Measurements from ENCODE around the gene CLDN9. TPM values are rescaled to one million over a fixed set of nuclear protein-coding genes. Genes with fewer than 3 reads are reported as not detected.
A peak's percentile ranks its signal among the peaks of the same experiment; 100 is the strongest.

Gene CLDN9
- total RNA-seq, 1 donor from 2014 or later, result not detected

- Mint-ChIP-seq H3K36me3 (ENCODE audit: unreplicated experiment) (peaks cover 2% of the 10 kb centered on the region), H3K9me3 (ENCODE audit: unreplicated experiment) (no peaks in the 10 kb centered on the region), H3K4me3 (ENCODE audit: unreplicated experiment) (peak overlapping the region; percentile 86), H3K27ac (ENCODE audit: unreplicated experiment) (peak overlapping the region; percentile 96), H3K4me1 (ENCODE audit: unreplicated experiment) (peaks cover 40% of the 10 kb centered on the region), H3K27me3 (ENCODE audit: unreplicated experiment) (peaks cover 2% of the 10 kb centered on the region)
- peak; percentile 96 for DNase-seq (ENCODE audit: extremely low spot score, unreplicated experiment)
- TF ChIP-seq CTCF (IDR thresholded peaks at IDR 0.05), result no peak
These were observed 9.5 kb downstream of the CLDN9 start for GRCh38 chr16:3022208-3022683.

GRCh38 chr16:3022684-3023414 lies 10.1 kb downstream of the CLDN9 start:
- peaks cover 2% of the 10 kb centered on the region for H3K36me3 Mint-ChIP-seq (ENCODE audit: unreplicated experiment)
- no peak for DNase-seq (ENCODE audit: extremely low spot score, unreplicated experiment)
- H3K9me3 Mint-ChIP-seq (ENCODE audit: unreplicated experiment), result no peaks in the 10 kb centered on the region
- H3K4me3 Mint-ChIP-seq (ENCODE audit: unreplicated experiment), result peak overlapping the region; percentile 86
- peaks cover 40% of the 10 kb centered on the region for H3K4me1 Mint-ChIP-seq (ENCODE audit: unreplicated experiment)
- H3K27ac Mint-ChIP-seq (ENCODE audit: unreplicated experiment), result peak overlapping the region; percentile 96
- no peak for TF ChIP-seq CTCF (IDR thresholded peaks at IDR 0.05)
- peaks cover 2% of the 10 kb centered on the region for H3K27me3 Mint-ChIP-seq (ENCODE audit: unreplicated experiment)

GRCh38 chr16:3023415-3023668 lies 10.6 kb downstream of the CLDN9 start:
- peaks cover 2% of the 10 kb centered on the region for H3K36me3 Mint-ChIP-seq (ENCODE audit: unreplicated experiment)
- H3K4me3 Mint-ChIP-seq (ENCODE audit: unreplicated experiment), result peak overlapping the region; percentile 86
- peaks cover 35% of the 10 kb centered on the region for H3K4me1 Mint-ChIP-seq (ENCODE audit: unreplicated experiment)
- TF ChIP-seq CTCF (IDR thresholded peaks at IDR 0.05), result no peak
- peaks cover 2% of the 10 kb centered on the region for H3K27me3 Mint-ChIP-seq (ENCODE audit: unreplicated experiment)
- H3K27ac Mint-ChIP-seq (ENCODE audit: unreplicated experiment), result peak overlapping the region; percentile 96
- DNase-seq (ENCODE audit: extremely low spot score, unreplicated experiment), result peak; percentile 90
- H3K9me3 Mint-ChIP-seq (ENCODE audit: unreplicated experiment), result no peaks in the 10 kb centered on the region

- peaks cover 2% of the 10 kb centered on the region for H3K36me3 Mint-ChIP-seq (ENCODE audit: unreplicated experiment)
- TF ChIP-seq CTCF (IDR thresholded peaks at IDR 0.05), result no peak
- peaks cover 33% of the 10 kb centered on the region for H3K4me1 Mint-ChIP-seq (ENCODE audit: unreplicated experiment)
- H3K27me3 Mint-ChIP-seq (ENCODE audit: unreplicated experiment), result peaks cover 2% of the 10 kb centered on the region
- no peaks in the 10 kb centered on the region for H3K9me3 Mint-ChIP-seq (ENCODE audit: unreplicated experiment)
- peak; percentile 97 for DNase-seq (ENCODE audit: extremely low spot score, unreplicated experiment)
- peak within 1 kb of the TSS; percentile 96 for H3K27ac Mint-ChIP-seq (ENCODE audit: unreplicated experiment)
- H3K4me3 Mint-ChIP-seq (ENCODE audit: unreplicated experiment), result peak within 1 kb of the TSS; percentile 86
These were observed 11.2 kb downstream of the CLDN9 start, which contains the start of the genes HCFC1R1 and THOC6 for GRCh38 chr16:3023669-3024478. Gene HCFC1R1 (minus strand): TSS chr16:3023942. CDS start chr16:3023941, 1 bp downstream. Gene THOC6 (plus strand): TSS chr16:3024035. CDS start chr16:3024327, 292 bp downstream.
